Astrocyte (in vitro differentiated cells and primary cell): Measurements from ENCODE around the gene MTFR2. TPM values are rescaled to one million over a fixed set of nuclear protein-coding genes. Genes with fewer than 3 reads are reported as not detected.
A peak's percentile ranks its signal among the peaks of the same experiment; 100 is the strongest.

Experiments
- DNase-seq: peaks from one replicate; pipeline ENCODE4 v3.0.0-alpha.2; 2010; ENCODE audit warnings: low read depth
- FAIRE-seq: peaks from 2 replicates; lab custom pipeline; 2011; peaks lifted over from hg19 to GRCh38; lab: Jason Lieb, UNC
- H2AFZ ChIP-seq: 2 replicates; pipeline ENCODE4 v1.6.0; 2012; ENCODE audit warnings: low read depth, low read length, inconsistent platforms
- H3K27ac ChIP-seq: 2 replicates; pipeline ENCODE4 v1.5.1; 2011; ENCODE audit warnings: low read depth, low read length, inconsistent platforms
- H3K27me3 ChIP-seq: 2 replicates; pipeline ENCODE4 v1.6.0; 2011; ENCODE audit warnings: low read length, inconsistent platforms; ENCODE audit not compliant: insufficient read depth
- H3K36me3 ChIP-seq: 2 replicates; pipeline ENCODE4 v1.5.1; 2011; ENCODE audit warnings: low read length, inconsistent platforms; ENCODE audit not compliant: insufficient read depth
- H3K4me1 ChIP-seq: 2 replicates; pipeline ENCODE4 v1.5.1; 2011; ENCODE audit warnings: low read length, inconsistent platforms; ENCODE audit not compliant: insufficient read depth
- H3K4me2 ChIP-seq: 2 replicates; pipeline ENCODE4 v1.6.0; 2012; ENCODE audit warnings: low read length, inconsistent platforms
- H3K4me3 ChIP-seq: 2 replicates; pipeline ENCODE4 v1.5.1; 2011; ENCODE audit warnings: low read depth, mild to moderate bottlenecking, low read length, inconsistent platforms; ENCODE audit not compliant: insufficient read depth
- H3K79me2 ChIP-seq: 2 replicates; pipeline ENCODE4 v1.6.0; 2012; ENCODE audit warnings: mild to moderate bottlenecking, low read length, inconsistent platforms; ENCODE audit not compliant: insufficient read depth
- H3K9ac ChIP-seq: 2 replicates; pipeline ENCODE4 v1.6.0; 2012; ENCODE audit warnings: mild to moderate bottlenecking, low read length, inconsistent platforms
- H3K9me3 ChIP-seq: 2 replicates; pipeline ENCODE4 v1.5.1; 2012; ENCODE audit warnings: low read depth, mild to moderate bottlenecking, low read length, inconsistent platforms; ENCODE audit not compliant: insufficient read depth
- H4K20me1 ChIP-seq: 2 replicates; pipeline ENCODE4 v1.6.0; 2012; ENCODE audit warnings: low read length, inconsistent platforms; ENCODE audit not compliant: insufficient read depth
- H3K27ac Mint-ChIP-seq: one replicate; pipeline ENCODE4 v1.8.0; 2021; ENCODE audit warnings: mild to moderate bottlenecking, mixed read lengths; ENCODE audit not compliant: unreplicated experiment
- H3K27me3 Mint-ChIP-seq: one replicate; pipeline ENCODE4 v1.8.0; 2021; ENCODE audit warnings: low read depth, mixed read lengths; ENCODE audit not compliant: unreplicated experiment
- H3K36me3 Mint-ChIP-seq: one replicate; pipeline ENCODE4 v1.8.0; 2021; ENCODE audit warnings: low read depth, mixed read lengths; ENCODE audit not compliant: unreplicated experiment
- H3K4me1 Mint-ChIP-seq: one replicate; pipeline ENCODE4 v1.8.0; 2021; ENCODE audit warnings: low read depth, mixed read lengths; ENCODE audit not compliant: unreplicated experiment
- H3K4me3 Mint-ChIP-seq: one replicate; pipeline ENCODE4 v1.8.0; 2021; ENCODE audit warnings: mild to moderate bottlenecking, moderate library complexity, mixed read lengths; ENCODE audit not compliant: unreplicated experiment
- H3K9me3 Mint-ChIP-seq: one replicate; pipeline ENCODE4 v1.8.0; 2021; ENCODE audit warnings: mild to moderate bottlenecking, mixed read lengths; ENCODE audit not compliant: unreplicated experiment
- EZH2 ChIP-seq: IDR thresholded peaks from 2 replicates; pipeline ENCODE4 v1.6.1; 2012; ENCODE audit warnings: mild to moderate bottlenecking, low read length, inconsistent platforms; ENCODE audit not compliant: insufficient read depth
- total RNA-seq: library from RNA; stranded (reverse); gene quantifications from 2 replicates; pipeline ENCODE4 v1.2.1, GENCODE V29; 2021
- TF ChIP-seq, protein P1 (sequence below): IDR thresholded peaks from 2 replicates; pipeline ENCODE4 v1.5.1; 2011; ENCODE audit warnings: low read depth, mild to moderate bottlenecking, inconsistent platforms, low read length, moderate library complexity; ENCODE audit not compliant: insufficient read depth

The MTFR2 gene
- total RNA-seq, 1 donor from 2014 or later: 1.8 TPM

- Histone ChIP-seq H2AFZ (no peak overlapping the region), H4K20me1 (no peaks in the 10 kb centered on the region), H3K9me3 (no peaks in the 10 kb centered on the region), H3K4me1 (peaks cover 12% of the 10 kb centered on the region), H3K27ac (no peak overlapping the region), H3K79me2 (no peaks in the 10 kb centered on the region), H3K27me3 (no peaks in the 10 kb centered on the region), H3K9ac (no peak overlapping the region), H3K4me2 (no peak overlapping the region), H3K36me3 (peaks cover under 1% of the 10 kb centered on the region), H3K4me3 (no peak overlapping the region)
- DNase-seq (no peak), FAIRE-seq (no peak)
- Mint-ChIP-seq H3K4me1 (peaks cover 9% of the 10 kb centered on the region), H3K9me3 (peaks cover 2% of the 10 kb centered on the region), H3K27me3 (no peaks in the 10 kb centered on the region), H3K27ac (no peak overlapping the region), H3K4me3 (no peak overlapping the region), H3K36me3 (peaks cover 4% of the 10 kb centered on the region)
- no peak for TF ChIP-seq EZH2
Observed at GRCh38 chr6:136232701-136233100, 17.4 kb downstream of the MTFR2 start.

GRCh38 chr6:136230219-136230853 is 19.8 kb downstream of the MTFR2 start:
- DNase-seq (no peak), FAIRE-seq (no peak)
- H3K4me3 ChIP-seq: no peak overlapping the region
- no peaks in the 10 kb centered on the region for H3K36me3 ChIP-seq
- H3K79me2 ChIP-seq: no peaks in the 10 kb centered on the region
- H3K9me3 ChIP-seq: no peaks in the 10 kb centered on the region
- Mint-ChIP-seq H3K9me3 (peaks cover 2% of the 10 kb centered on the region), H3K27ac (peak overlapping the region; percentile 34), H3K36me3 (peaks cover 3% of the 10 kb centered on the region), H3K27me3 (no peaks in the 10 kb centered on the region), H3K4me1 (peaks cover 14% of the 10 kb centered on the region), H3K4me3 (no peak overlapping the region)
- no peaks in the 10 kb centered on the region for H3K27me3 ChIP-seq
- no peak overlapping the region for H2AFZ ChIP-seq
- no peak overlapping the region for H3K4me2 ChIP-seq
- no peak overlapping the region for H3K27ac ChIP-seq
- H3K4me1 ChIP-seq: peaks cover 10% of the 10 kb centered on the region
- TF ChIP-seq, protein P1, sequence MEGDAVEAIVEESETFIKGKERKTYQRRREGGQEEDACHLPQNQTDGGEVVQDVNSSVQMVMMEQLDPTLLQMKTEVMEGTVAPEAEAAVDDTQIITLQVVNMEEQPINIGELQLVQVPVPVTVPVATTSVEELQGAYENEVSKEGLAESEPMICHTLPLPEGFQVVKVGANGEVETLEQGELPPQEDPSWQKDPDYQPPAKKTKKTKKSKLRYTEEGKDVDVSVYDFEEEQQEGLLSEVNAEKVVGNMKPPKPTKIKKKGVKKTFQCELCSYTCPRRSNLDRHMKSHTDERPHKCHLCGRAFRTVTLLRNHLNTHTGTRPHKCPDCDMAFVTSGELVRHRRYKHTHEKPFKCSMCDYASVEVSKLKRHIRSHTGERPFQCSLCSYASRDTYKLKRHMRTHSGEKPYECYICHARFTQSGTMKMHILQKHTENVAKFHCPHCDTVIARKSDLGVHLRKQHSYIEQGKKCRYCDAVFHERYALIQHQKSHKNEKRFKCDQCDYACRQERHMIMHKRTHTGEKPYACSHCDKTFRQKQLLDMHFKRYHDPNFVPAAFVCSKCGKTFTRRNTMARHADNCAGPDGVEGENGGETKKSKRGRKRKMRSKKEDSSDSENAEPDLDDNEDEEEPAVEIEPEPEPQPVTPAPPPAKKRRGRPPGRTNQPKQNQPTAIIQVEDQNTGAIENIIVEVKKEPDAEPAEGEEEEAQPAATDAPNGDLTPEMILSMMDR: no peak
- no peak for TF ChIP-seq EZH2
- no peaks in the 10 kb centered on the region for H4K20me1 ChIP-seq
- no peak overlapping the region for H3K9ac ChIP-seq

DNA sequence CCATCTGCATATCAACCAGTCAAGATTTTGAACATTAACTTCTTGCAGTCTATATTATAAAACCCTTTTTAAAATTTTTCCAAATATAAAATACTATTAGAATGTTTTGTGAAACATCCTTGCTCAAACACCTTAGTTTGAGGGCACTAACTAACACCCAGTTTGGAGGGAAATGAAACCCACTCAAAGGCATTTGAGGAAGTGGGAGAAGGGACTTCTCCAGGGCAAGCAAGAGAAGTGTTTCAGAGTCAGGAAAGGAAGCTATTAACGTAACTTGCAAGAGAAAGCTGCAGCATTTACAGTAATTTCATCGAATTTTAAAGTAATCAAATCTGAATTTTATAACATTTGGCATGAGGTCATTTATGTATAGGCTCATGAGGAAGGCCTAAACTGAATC is 21.3 kb downstream of the MTFR2 start:
- H3K4me3 Mint-ChIP-seq: no peak overlapping the region

More for the DNA sequence above, 21.3 kb downstream of the MTFR2 start:
- DNase-seq (no peak), FAIRE-seq (no peak)
- H3K36me3 ChIP-seq: no peaks in the 10 kb centered on the region
- no peaks in the 10 kb centered on the region for H3K4me1 ChIP-seq
- peaks cover 13% of the 10 kb centered on the region for H3K4me1 Mint-ChIP-seq
- no peak overlapping the region for H3K27ac Mint-ChIP-seq
- TF ChIP-seq EZH2: no peak
- TF ChIP-seq, protein P1: no peak
- no peak overlapping the region for H3K4me3 ChIP-seq
- no peaks in the 10 kb centered on the region for H3K27me3 Mint-ChIP-seq
- no peak overlapping the region for H2AFZ ChIP-seq
- no peaks in the 10 kb centered on the region for H3K9me3 ChIP-seq
- no peaks in the 10 kb centered on the region for H3K36me3 Mint-ChIP-seq
- no peaks in the 10 kb centered on the region for H3K27me3 ChIP-seq
- H3K9ac ChIP-seq: no peak overlapping the region
- peaks cover 2% of the 10 kb centered on the region for H3K9me3 Mint-ChIP-seq
- H3K79me2 ChIP-seq: no peaks in the 10 kb centered on the region
- H4K20me1 ChIP-seq: no peaks in the 10 kb centered on the region
- H3K4me2 ChIP-seq: no peak overlapping the region
- H3K27ac ChIP-seq: no peak overlapping the region
